Inferior parietal cortex (tissue), 1 donor: ENCODE measurements around the gene PAN3.
"Not testable (repeated sequence)": the region's sequence is repeated elsewhere in the genome, so short reads cannot be mapped to it uniquely, and the experiment has no call there.

Experiments
- DNase-seq: peaks from one replicate; pipeline ENCODE4 v3.0.0-alpha.2; 2016; ENCODE audit errors: extremely low spot score

Gene PAN3

DNA sequence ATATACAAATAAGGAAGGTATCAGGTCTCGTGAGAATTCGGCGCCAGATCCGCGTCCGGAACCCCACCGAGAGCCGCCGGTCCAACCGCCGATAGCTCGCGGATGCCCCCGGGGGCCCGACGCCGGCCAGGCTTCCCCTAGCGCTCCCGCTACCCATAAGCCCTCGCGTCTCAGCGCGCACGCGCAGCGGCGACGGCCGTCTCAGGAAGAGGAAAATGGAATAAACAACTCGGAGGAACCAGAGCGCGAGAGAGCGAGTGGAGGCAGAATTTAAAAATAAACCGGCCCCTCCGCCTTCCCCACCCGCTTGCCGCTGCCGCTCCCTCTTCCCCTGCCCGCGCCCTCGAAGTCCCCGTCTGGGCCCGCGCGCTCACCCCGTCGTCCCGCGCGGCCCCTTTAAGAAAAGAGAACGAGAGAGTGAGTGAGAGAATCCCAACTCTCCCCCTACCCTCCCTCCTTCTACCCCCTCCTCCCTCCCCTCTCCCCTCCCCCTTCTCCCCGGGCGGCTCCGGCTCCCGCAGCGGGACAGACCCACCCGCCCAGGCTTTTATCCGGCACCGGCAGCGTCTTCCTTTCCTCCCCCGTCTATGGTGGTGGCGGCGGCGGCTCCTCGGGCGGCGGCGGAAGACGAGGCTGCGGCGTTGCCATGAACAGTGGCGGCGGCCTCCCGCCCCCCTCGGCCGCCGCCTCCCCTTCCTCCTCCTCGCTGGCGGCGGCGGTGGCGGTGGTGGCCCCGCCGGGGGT lies at the start of gene PAN3:
PAN3 (plus strand) TSS at position 534 of the 744 bp plus-strand sequence; CDS start at position 647, 113 bp downstream.
- DNase-seq = peak; percentile 96

GRCh38 chr13:28089065-28089464 lies 49.3 kb upstream of the PAN3 start:
- DNase-seq = no peak

DNA sequence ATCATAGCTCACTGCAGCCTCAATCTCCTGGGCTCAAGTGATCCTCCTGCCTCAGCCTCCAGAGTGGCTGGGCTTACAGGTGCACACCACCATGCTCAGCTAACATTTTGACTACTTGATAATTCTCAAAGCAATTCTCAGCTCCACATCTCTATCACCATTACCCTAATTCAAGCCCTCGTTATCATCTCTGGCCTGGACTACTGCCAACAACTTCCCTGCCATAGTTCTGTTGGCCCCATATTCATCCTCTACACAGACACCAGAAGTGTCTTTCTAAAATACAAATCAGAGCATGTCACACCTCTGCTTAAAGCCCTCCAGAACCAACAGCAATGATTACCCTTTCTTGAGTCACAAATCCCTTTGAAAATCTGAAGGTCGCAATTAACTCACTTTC lies 45.9 kb upstream of the PAN3 start:
- DNase-seq = no peak

DNA sequence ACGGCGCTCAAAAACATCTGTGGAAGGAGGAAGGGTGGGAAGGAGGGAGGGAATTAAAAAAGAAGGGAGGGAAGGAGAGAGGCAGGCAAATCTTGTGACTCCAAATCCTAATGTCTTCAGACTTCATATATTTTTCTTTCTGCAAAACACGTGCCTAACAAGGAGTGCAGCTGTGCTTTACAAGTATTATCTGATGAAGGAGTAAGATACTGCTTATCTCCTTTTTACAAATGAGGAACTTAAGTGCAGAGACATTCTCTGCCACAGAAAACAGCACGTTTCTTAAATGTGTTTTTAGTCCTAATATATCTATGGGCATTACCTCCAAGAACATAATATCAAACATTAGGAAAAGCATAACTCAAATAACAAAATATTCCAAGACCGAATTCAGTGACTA lies 44.5 kb upstream of the PAN3 start:
- DNase-seq = no peak

DNA sequence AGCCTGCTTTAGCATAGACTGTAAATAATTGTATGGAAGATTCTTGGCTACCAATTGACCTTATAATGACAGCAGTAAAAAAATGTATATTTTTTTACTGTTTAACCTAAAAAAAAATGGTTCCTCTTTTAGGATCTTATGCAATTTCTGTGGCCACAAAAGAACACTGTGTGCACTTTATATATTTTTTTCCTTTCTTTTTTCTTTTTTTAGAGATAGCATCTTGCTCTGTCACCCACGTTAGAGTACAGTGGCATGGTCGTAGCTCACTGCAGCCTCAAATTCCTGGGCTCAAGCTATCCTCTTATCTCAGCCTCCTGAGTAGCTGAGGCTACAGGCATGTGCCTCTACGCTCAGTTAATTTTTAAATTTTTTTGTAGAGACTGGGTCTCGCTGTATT lies 44.0 kb upstream of the PAN3 start:
- DNase-seq = no peak

DNA sequence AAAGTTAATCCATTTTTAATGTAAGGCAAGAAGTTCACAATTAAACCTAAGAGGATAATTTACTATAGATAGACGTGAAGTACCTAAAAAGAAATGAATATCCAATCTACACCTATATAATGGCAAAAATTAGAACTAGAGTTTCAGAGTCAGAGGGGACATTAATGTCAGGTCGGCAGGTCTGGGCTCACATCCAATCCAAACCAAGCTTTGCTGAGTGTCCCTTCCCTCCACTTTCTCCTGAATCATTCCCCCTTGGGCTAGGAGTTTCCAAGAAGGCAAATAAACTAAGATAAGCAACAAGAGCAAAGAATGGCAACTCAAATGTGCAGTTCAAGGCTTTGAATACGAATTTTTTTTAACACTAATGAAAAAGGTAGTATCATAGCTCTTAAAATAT lies 40.8 kb upstream of the PAN3 start:
- no peak for DNase-seq

DNA sequence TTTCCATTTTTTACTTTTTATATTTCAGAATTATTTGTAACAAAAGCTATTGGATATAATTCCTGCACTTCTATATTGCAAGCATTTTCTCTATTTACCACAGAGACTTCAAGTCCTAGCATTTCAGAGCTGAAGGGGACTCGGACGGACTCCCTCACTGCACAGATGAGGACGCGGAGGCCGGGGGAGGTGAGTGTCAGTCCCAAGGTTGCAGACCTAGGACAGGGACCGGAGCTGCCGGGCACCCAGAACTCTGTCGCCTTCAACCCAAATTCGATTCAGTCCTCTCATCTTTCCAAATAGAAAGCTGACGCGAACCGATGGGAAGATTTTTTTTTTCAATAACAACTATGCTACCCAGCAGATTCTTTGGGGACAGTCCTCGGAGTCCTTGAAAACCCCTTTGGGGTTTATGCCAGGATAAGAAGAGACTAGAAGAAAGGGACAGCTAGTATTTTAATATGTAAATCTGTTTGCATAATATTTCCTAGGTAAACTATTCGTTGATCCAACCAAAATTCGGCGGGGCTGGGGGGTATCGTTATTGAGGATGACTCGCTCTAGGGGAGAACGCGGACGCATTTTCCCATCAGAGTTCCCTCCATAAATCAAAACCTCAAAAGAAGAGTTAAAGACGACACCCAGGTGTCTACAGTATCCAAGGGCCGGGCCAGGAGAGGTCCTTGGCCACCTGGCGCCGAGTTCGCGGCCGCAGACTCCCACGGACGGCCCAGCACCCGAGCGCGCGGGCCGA lies 38.8 kb upstream of the PAN3 start:
- DNase-seq = no peak

DNA sequence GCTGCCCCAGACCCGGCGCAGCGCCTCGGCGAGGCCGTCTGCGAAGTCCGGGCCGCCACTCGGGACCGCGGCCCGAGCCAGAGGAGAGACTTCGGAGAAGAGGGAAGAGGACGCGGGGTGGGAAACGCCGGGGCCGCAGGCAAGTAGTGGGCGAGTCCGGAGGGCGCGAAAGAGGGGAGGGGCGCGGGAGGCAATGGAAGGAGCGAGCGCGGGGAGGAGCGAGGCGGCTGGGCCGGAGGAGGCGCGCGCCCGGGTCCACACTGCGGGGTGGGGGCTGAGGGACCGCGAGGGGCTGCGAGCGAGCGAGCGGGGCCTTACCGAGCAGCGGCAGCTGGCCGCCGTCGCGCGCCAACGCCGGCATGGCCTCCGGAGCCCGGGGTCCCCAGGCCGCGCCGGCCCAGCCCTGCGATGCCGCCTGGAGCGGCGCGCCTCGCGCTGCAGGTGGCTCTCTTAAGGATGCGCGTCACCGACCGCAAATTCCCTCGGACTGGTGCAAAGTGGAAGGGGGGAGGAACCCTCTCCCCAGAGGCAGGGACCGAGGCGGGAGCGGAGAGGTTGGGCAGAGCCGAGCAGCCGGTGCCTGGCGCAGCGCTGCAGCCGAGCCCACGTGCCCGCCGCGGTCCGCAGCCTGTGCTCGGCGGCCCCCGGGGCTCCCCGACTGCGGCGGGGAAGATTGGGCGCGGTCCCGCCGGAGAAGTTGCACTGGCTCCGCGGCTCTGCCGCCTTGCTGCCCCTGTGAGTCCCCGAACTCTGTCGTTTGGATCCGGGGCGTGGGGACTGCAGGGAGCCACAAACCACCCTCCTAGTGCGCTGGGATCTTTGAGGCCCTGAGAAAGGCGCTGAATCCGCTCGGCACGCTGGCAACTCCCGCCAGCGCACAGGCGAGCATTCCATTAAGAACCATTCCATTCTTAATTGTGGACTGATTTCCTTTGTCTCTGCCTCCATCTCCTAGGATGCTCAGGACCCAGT lies 37.9 kb upstream of the PAN3 start, which contains the start of gene FLT3:
FLT3 (minus strand) TSS at position 427 of the 972 bp plus-strand sequence; CDS start at position 361, 66 bp downstream.
- DNase-seq = no peak

DNA sequence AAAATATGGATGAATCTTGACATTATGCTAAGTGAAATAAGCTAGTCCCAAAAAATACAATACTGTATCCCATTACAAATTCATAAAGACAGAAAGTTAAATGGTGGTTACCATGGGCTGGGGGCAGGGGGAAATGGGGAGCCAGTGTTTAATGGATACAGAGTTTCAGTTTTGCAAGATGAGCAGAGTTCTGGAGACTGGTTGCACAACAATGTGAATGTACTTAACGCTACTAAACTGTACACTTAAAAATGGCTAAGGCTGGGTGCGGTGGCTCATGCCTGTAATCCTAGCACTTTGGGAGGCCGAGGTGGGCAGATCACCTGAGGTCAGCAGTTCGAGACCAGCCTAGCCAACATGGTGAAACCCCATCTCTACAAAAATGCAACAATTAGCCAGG lies 36.5 kb upstream of the PAN3 start:
- not testable (repeated sequence) for DNase-seq

GRCh38 chr13:28106976-28107375 lies 31.4 kb upstream of the PAN3 start:
- DNase-seq = no peak

DNA sequence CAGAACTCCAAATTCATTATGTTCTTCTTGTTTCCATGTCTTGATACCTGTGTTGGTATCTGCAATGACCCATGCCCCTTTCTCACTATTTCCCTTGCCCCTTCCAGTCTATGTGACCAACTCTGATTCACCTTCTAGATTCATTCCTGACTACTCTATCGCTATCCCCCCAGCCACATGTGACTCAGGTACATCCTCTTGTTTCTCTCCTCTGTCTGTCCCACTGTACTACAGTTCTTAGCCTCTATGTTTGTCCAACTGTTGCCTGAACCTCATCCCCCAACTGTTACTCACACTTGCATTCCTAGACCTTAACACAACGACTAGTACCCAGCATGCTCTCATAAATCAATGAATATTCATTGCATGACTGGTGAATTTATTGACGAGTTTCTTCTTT lies 27.9 kb upstream of the PAN3 start:
- DNase-seq = no peak

DNA sequence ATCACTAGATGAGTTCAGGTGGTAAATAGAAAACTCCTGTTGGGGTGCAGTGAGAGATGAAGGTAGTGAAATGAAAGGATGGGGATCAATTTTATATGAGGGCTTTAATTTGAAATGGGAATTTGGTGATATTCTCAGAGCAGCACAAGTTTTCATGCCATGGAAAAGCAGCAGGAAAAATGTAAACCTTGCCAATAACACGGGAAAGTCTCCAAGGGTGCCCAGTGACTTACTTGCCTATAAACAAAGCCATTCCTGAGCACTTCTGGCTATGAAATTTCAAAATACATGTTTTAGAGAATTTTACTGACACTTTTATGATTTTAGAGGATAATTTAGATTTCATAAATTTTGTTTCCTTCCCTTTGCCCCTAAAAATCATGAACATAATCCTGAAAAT lies 21.6 kb upstream of the PAN3 start:
- no peak for DNase-seq

GRCh38 chr13:28117689-28118377 lies 20.5 kb upstream of the PAN3 start:
- no peak for DNase-seq

DNA sequence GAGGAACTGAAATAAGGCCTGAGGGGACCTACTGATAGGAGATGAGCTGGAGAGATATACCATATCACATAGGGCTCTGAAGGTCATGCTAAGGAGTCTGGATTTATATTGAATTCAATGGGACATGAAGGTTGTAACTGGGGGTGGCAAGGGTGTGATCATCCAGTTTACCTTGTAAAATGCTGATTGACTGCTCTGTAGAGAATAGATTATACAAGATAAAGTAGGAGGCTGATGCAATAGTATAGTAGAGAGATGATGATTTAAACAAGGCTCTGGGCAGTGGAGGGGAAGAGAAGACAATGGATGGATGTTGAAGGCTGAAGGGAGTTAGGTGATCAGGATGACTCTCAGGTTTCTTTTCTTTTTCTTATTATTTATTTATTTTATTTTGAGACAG lies 18.0 kb upstream of the PAN3 start:
- DNase-seq = no peak

GRCh38 chr13:28121224-28121623 lies 17.1 kb upstream of the PAN3 start:
- no peak for DNase-seq

GRCh38 chr13:28128030-28128429 lies 10.3 kb upstream of the PAN3 start:
- DNase-seq = no peak

- no peak for DNase-seq
Measured at GRCh38 chr13:28128926-28129325, 9.4 kb upstream of the PAN3 start.

- DNase-seq = no peak
Measured at GRCh38 chr13:28129911-28130693, 8.2 kb upstream of the PAN3 start.

DNA sequence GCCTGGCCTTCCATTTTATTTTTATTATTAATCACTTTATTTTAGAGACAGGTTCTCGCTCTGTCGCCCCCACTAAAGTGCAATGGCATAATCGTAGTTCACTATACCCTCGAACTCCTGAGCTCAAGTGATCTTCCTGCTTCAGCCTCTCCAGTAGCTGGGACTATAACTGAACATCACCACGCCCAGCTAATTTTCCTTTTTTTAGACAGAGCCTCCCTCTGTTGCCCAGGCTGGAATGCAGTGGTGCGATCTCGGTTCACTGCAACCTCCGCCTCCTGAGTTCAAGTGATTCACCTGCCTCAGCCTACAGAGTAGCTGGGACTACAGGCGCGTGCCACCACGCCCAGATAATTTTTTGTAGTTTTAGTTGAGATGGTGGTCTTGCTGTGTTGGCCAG lies 6.7 kb upstream of the PAN3 start:
- DNase-seq = no peak

DNA sequence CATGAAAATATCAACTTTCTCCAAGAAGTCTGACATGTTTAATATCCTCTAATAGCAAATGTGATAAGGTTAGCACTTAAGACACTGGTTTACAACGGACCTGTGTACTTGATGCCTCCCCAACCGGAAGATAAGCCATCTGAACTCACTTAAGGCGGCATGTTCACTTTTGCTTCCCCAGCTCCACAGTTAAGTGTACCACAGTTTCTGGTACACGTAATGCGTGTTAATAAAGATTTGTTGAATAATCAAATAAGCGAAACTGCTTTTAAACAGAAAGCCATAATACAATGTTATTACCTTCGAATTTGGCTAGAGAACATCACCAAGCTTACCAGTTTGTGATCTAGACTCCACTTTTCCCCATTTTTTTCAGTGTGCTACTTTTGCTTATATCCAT lies 1.4 kb upstream of the PAN3 start:
- DNase-seq = no peak

GRCh38 chr13:28137596-28137995 lies 749 bp upstream of the PAN3 start:
- DNase-seq = peak; percentile 43
